NCI-H774 (cell line): ENCODE measurements around the gene CDX1.

Experiments used
- DNase-seq: peaks from one replicate; lab custom pipeline; 2025; lab: John Stamatoyannopoulos, UW

CDX1 gene

GRCh38 chr5:150146862-150147601 is 19.5 kb upstream of the CDX1 start:
- DNase-seq, result no peak

GRCh38 chr5:150147670-150148069 is 18.9 kb upstream of the CDX1 start:
- DNase-seq, result no peak

- no peak for DNase-seq
Observed at GRCh38 chr5:150148117-150148927, 18.3 kb upstream of the CDX1 start.

GRCh38 chr5:150149618-150150017 is 17.0 kb upstream of the CDX1 start:
- DNase-seq, result no peak

- DNase-seq, result no peak
Observed at GRCh38 chr5:150152636-150153462, 13.7 kb upstream of the CDX1 start.

- no peak for DNase-seq
Observed at GRCh38 chr5:150153483-150153882, 13.1 kb upstream of the CDX1 start.

GRCh38 chr5:150153957-150154617 is 12.5 kb upstream of the CDX1 start:
- DNase-seq, result no peak

GRCh38 chr5:150154618-150155128 is 11.9 kb upstream of the CDX1 start:
- no peak for DNase-seq

GRCh38 chr5:150155258-150156026 is 11.1 kb upstream of the CDX1 start, which contains the start of gene PDGFRB:
PDGFRB (minus strand) TSS chr5:150155845; CDS start chr5:150137047, 18,798 bp downstream.
- peak; percentile 9 for DNase-seq

- DNase-seq, result no peak
Observed at GRCh38 chr5:150156027-150156368, 10.6 kb upstream of the CDX1 start.

GRCh38 chr5:150156540-150156939 is 10.0 kb upstream of the CDX1 start:
- no peak for DNase-seq

GRCh38 chr5:150157168-150157567 is 9.4 kb upstream of the CDX1 start:
- DNase-seq, result no peak

GRCh38 chr5:150158170-150158949 is 8.2 kb upstream of the CDX1 start:
- no peak for DNase-seq

- DNase-seq, result no peak
Observed at GRCh38 chr5:150159031-150159430, 7.5 kb upstream of the CDX1 start.

- no peak for DNase-seq
Observed at GRCh38 chr5:150159741-150160179, 6.8 kb upstream of the CDX1 start.

- DNase-seq, result no peak
Observed at GRCh38 chr5:150160448-150161081, 6.0 kb upstream of the CDX1 start.

GRCh38 chr5:150161242-150162141 is 5.1 kb upstream of the CDX1 start:
- peak; percentile 29 for DNase-seq

- DNase-seq, result no peak
Observed at GRCh38 chr5:150162142-150162513, 4.5 kb upstream of the CDX1 start.

- no peak for DNase-seq
Observed at GRCh38 chr5:150163035-150163434, 3.5 kb upstream of the CDX1 start.
